Stimulated activated CD8-positive, alpha-beta memory T cell treated with anti-CD3 and anti-CD28 coated beads, Interleukin-4, amount 100 ng/mL, for 24 hours (primary cell): ENCODE results near the gene THAP8.

Experiments used
- DNase-seq: peaks from one replicate; pipeline ENCODE4 v3.0.0-alpha.2; 2020; ENCODE audit warnings: low read depth

The THAP8 gene

DNA sequence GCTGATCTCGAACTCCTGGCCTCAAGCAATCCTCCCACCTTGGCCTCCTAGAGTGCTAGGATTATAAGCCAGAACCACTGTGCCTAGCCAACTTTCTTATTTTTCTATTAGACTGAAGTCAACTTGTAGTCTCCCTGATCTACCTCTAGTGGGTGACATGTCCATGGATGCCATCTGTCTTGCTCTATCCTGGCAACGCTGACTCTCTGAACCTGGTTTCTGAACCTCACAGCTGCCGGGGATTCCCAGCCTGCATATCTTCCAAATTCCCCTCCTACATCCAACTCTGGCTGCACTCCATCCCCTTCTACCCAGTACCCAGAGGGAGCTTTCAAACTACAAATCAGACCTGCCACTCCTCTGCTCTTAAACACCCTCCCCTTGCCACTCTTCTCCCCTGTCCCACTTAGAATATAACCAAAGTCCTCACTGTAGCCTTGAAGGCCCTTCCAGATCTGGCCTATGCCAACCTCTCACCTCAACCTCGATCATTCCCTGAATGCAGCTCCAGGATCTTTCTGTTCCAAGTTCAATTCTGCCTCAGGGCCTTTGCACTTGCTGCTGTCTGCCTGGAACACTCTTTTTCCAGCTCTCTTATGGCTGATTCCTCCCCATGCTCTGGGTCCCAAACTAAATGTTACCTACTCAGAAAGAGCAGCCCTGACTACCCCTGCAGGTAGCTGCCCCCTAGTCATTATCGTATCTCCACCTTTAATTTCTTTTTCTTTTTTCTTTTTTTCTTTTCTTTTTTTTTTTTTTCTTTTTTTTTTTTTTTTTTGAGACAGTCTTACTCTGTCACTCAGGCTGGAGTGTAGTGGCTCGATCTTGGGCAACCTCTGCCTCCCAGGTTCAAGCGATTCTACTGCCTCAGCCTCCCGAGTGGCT is 23.6 kb downstream of the THAP8 start:
- no peak for DNase-seq

- DNase-seq = no peak
These were observed 25.6 kb downstream of the THAP8 start for GRCh38 chr19:36028313-36029041.

DNA sequence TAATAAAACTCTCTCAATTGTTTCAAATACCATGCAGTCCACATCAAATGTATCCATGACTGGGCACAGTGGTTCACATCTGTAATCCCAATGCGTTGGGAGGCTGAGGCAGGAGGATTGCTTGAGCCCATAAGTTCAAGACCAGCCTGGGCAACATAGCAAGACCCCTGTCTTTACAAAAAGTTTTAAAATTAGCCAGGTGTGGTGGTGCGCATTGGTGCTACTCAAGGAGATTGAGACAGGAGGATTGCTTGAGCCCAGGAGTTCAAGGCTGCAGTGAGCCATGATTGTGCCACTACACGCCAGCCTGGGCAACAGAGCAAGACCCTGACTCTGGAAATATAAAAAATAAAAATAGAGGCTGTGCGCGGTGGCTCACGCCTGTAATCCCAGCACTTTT is 26.4 kb downstream of the THAP8 start:
- DNase-seq = no peak

- no peak for DNase-seq
These were observed 27.8 kb downstream of the THAP8 start for GRCh38 chr19:36026091-36026876.

DNA sequence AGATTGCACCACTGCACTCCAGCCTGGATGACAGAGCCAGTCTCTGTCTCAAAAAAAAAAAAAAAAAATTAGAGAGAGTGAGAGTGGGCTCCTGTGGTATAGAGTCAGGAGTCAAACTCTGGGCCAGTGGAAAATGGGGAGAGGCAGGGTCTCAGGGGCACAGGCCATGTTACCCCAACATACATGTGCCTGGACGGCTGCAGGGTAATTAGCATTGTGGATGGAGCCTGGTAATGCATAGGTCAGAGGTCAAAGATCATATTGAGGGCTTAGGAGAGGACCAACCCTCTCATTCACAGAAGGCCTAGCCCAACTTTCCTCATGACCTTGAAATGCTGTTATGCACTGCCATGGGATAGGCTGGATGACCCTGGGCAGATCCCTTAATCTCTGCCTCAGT is 28.5 kb downstream of the THAP8 start:
- DNase-seq = no peak

GRCh38 chr19:36023432-36023831 is 30.7 kb downstream of the THAP8 start:
- DNase-seq = no peak

DNA sequence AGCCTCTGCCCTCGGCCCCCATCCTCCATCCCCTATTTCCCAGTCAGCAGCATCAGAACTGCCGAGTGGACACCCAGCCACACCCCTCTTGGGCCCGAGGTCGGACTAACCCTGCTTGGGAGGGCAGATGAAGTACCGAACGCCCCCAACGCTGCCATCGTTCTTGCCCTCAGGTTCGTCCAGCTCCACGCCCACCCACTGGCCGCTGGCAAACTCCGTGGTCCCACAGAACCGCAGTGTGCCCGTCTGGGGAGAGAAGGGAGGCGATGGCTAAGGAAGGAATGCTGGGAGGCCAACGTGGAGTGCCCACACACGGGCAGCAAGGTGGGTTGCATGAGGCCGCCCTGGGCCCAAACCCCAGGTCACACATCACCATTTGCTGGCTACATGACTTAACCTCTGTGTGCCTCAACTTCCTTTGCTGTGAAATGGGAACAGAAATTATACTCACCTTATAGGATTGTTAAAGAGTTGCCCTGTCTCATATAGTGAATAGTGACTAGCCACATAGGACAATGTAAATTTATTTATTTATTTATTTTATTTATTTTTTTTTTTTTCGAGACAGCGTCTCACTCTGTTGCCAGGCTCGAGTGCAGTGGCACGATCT is 34.9 kb downstream of the THAP8 start:
- DNase-seq = no peak

- peak; percentile 99 for DNase-seq
These were observed 39.8 kb downstream of the THAP8 start, which contains the start of gene ALKBH6 for GRCh38 chr19:36014012-36014924. Gene ALKBH6, minus strand, starts transcription at chr19:36014213. Its CDS starts 816 bp downstream, at chr19:36013397.

DNA sequence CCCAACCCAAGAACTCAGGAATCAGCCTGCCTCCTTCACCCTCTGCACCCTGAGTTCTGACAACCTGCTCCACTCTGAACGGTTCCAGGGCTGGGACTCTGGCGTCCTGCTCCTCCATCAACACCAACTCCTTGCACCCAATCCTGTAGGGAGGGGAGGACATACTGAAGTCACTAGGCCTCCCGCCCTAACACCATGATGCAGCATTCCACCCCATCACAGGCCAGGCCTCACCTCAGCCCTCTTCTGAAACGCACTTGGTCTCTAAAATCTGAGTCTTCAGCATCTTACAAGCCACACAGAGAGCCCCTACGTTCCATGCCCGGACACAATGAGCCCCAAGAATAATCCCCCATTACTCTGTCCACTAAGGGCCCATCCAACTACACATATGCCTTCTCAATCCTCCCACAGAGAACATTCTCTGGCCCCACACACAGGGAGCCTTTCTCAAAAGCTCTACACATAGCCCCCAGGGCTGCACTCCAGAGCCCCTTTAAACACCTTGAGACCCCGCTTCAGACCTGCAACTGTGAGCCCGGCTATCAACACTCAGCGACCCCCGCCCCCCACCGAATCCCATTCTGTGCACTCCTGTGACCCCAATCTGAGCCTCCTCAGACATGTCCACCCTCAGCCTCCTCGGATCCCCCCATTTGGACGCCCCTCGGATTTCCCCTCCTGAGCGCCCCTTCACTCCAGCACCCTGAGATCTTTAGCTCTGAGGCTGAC is 40.6 kb downstream of the THAP8 start:
- DNase-seq = no peak

- no peak for DNase-seq
These were observed 43.7 kb downstream of the THAP8 start for GRCh38 chr19:36010402-36010801.

GRCh38 chr19:36009633-36010379 is 44.3 kb downstream of the THAP8 start:
- no peak for DNase-seq

GRCh38 chr19:36009220-36009619 is 44.9 kb downstream of the THAP8 start:
- peak; percentile 34 for DNase-seq

DNA sequence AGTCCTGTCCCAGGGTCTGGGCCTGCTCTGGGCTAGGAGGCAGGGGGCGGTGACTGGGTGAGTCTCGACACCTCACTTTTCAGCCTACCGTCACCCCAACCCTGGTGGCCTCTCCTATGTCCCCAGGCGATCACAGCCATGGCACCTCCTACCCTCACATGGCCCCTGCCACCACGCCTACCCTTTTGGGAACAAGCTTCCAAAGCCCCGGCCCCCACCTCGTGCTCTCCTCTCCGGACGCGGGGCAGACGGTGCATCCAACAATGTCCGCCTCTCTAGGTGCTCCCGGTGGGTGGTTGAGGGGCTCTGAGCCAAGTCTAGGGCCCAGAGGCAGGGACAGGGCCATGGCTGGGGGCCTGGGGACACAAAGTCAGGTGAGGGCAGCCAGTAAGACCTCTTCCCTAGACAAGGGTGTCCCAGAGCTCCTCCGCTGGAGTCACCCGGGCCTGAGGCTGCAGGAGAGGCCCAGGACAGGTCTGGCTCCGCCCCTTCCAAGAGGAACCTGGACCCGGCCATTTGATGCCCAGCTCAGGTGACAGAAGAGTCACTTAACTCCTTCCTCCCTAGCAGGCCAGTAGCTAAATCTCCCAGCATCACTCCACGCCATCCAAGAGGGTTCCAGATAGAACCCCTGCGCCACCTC is 45.6 kb downstream of the THAP8 start, which contains the start of gene SYNE4:
TSS of gene SYNE4 (minus strand) at position 478 of the 643 bp plus-strand sequence. CDS start at position 346, 132 bp downstream.
- DNase-seq = no peak

DNA sequence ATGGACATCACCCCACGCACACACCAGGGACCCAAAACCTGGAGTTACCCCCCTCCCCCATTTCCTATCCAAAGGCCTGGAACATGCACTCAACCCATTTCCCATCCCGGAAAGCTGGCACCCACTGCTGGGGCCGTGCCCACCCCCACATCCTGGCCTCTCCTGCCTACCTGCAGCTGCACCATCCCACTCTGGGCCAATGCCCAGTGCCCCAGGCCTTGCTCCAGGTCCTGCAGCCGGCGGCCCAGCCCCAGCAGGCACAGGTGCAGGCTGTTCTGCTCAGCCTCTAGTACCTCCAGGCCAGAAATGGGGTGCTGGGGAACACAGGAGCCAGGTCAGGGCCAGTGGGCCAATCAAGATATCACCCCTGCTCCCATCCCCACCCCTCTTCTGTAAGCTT is 47.1 kb downstream of the THAP8 start:
- DNase-seq = no peak

DNA sequence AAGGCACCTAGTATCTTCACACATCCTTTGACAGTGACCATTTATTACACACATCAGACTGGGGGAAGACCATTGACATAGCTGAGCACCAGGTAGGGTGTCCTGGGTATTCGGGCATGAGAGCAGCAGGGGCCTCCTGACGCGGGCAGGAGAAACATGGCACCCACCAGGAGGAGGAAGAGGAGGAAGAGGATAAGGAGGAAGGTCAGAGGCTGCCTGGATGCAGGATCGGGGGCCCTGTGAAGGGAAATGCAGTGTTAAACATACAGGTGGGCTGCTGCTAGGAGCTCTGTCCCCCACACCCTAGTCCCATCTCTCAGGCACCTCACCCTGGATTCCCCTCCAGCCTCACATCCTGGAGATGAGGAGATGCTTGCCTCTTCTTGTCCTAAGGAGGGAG is 50.8 kb downstream of the THAP8 start:
- no peak for DNase-seq

GRCh38 chr19:36001605-36002004 is 52.5 kb downstream of the THAP8 start:
- no peak for DNase-seq

DNA sequence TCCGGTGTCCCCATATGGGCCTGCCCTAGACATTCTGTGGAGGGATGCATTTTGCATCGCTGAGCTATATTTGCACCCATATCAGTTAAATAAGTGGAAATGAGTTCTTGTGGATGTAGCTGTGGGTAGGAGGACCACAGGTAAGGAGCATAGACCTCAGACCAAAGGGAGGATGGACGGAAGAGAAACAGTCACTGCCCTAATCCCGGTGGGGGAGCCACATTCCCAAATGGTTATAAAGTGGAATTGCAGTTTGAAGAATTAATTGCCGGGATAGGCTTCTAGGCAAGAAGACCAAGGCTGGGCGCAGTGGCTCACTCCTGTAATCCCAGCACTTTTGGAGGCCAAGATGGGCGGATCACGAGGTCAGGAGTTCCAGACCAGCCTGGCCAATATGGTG is 57.3 kb downstream of the THAP8 start:
- DNase-seq = no peak

DNA sequence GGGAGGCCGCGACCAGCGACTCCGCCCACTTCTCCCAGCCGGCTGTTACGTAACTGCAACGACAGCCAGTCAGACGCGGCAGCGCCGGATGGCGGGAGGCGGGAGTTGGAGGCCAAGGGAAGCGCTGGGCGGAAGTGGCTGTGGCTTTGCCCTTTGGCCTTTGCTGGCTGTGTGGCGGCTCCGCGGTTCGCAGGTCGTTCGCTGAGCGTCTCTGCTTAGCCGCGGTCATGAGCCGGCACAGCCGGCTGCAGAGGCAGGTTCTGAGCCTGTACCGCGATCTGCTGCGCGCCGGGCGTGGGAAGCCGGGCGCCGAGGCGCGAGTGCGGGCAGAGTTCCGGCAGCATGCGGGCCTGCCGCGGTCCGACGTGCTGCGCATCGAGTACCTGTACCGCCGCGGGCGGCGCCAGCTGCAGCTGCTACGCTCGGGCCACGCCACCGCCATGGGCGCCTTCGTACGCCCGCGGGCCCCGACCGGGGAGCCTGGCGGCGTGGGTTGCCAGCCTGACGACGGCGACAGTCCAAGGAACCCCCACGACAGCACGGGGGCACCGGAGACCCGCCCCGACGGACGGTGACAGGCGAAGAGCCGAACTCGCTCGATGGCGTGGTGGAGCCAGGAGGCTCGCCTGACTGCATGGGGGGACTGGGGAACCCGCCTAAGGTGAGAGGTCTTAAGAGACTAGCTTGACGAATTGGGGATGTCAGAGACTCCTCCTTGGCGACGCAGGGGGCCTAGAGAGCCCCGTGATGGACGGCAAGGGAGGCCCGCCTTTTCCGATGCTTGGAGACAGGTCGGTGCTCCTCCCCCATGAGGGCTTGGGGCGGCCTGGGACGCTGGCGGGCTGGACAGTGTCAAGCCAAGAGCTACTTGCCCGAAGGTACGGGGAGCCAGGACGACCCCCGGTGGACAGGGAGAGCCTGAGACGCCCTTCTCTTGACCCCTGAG is 58.8 kb downstream of the THAP8 start, which contains the start of gene SDHAF1:
TSS of gene SDHAF1 (plus strand) at position 141 of the 946 bp plus-strand sequence. CDS start at position 228, 87 bp downstream.
- DNase-seq = peak; percentile 94
